Omental fat pad (tissue), 4 donors: ENCODE data around the gene ZDHHC18. TPM values are rescaled to one million over a fixed set of nuclear protein-coding genes. Genes with fewer than 3 reads are reported as not detected.
"Not testable (repeated sequence)": the region's sequence is repeated elsewhere in the genome, so short reads cannot be mapped to it uniquely, and the experiment has no call there.

Experiments used
- ATAC-seq: fragments of 150-250 bp; one replicate; pipeline ENCODE4 v1.9.1; 2016; ENCODE audit warnings: mild to moderate bottlenecking, moderate library complexity; ENCODE audit not compliant: low FRiP score
- DNase-seq: peaks from one replicate; pipeline ENCODE4 v3.0.0-alpha.2; 2019; ENCODE audit warnings: low spot score
- total RNA-seq, 4 donors: library from RNA; depleted of rRNA; stranded (reverse); fragments of >200 nt; gene quantifications; one replicate each; pipeline ENCODE4 v1.1.0, GENCODE V29; 2016
- TF ChIP-seq, protein P1 (sequence below), 3 donors: fragments of 450-650 bp; IDR thresholded peaks; one replicate each; pipeline ENCODE4 v1.5.1; 2016 to 2017; ENCODE audit warnings: antibody characterized with exemption in 3 of 3, mild to moderate bottlenecking in 3 of 3, moderate library complexity in 2 of 3

ZDHHC18 gene
- total RNA-seq, 4 donors from 2014 or later, result 27.4 to 81.1 (median 33.5) TPM

DNA sequence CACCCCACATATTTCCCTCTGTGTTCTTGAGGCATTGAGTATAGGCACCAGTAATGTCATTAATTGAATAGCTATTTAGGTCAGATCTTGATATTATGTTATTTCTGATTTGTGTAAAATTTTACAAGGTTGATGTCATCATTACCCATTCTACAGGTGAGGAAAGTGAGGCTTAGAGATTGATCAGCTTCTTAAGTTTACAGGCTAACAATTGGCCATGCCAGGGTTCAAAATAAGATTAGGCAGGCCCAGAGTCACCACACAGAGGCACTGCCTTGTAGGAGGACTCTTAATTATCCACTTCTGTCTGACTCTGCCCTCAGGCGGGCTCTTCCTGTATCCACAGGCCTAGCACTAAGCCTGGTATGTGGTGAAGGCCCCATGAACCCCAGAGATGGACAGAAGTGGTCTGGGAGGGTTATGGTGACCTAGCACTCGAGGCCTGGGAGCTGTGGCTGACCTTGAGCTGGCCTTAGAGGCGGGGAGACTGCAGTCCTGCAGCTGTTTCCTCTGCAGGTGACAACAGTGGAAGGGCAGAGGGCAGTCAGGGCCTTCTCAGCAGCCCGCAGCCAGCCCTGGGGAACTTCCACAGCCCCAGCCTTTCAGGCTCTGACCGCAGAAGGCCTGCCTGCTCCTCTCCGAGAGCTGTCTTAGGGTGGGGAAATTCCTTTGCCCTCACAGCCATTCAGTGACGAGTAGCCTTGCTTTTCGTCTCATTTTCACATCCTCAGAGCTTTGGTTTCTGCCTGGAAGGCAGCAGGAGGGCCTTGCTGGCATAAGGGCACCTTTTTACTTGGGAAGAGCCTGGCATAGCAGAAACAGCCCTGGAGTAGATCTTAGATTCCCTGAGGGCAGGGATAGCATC lies 12.2 kb downstream of the ZDHHC18 start:
- TF ChIP-seq, protein P1, sequence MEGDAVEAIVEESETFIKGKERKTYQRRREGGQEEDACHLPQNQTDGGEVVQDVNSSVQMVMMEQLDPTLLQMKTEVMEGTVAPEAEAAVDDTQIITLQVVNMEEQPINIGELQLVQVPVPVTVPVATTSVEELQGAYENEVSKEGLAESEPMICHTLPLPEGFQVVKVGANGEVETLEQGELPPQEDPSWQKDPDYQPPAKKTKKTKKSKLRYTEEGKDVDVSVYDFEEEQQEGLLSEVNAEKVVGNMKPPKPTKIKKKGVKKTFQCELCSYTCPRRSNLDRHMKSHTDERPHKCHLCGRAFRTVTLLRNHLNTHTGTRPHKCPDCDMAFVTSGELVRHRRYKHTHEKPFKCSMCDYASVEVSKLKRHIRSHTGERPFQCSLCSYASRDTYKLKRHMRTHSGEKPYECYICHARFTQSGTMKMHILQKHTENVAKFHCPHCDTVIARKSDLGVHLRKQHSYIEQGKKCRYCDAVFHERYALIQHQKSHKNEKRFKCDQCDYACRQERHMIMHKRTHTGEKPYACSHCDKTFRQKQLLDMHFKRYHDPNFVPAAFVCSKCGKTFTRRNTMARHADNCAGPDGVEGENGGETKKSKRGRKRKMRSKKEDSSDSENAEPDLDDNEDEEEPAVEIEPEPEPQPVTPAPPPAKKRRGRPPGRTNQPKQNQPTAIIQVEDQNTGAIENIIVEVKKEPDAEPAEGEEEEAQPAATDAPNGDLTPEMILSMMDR (IDR thresholded peaks at IDR 0.05), result no peak
- ATAC-seq (no peak), DNase-seq (no peak)

DNA sequence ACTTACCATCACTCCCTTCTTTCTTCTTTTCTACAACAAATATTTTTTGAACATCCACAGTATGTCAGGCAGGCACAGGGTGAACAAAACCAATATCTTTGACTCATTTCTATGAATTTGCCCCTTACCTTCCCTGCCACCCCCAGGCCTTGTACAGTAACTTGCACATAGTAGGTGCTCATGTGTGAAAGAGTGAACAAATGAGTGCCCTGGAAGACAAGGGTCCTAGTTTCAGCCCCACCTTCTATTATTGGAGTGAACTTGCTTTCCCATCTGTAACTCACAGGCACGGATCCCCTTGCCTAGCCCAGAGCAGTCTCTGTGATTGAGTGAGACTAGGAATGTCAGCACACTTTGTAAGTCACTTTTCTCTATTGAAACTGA lies 12.8 kb downstream of the ZDHHC18 start:
- ATAC-seq (no peak), DNase-seq (no peak)
- TF ChIP-seq, protein P1 (IDR thresholded peaks at IDR 0.05), result no peak

DNA sequence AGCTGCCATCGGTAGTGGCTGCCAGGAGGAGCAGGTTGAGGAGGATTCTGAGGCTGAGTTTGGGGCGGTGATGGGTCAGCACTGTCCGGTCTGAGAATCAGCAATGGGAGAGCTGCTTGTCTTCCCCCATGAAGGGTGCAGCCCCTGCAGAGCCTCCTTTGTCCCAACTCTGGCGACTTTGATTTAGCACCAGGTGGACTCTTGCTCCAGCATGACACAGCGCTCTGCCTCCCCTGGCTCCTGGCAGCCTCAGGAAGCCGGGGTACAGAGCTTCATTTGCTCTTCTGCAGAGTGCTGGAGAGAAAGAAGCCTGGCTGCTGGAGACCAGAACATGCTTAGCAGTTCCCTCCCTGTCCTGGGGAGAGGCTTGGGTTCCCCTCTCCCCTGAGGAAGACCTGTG lies 13.3 kb downstream of the ZDHHC18 start:
- ATAC-seq, result no peak
- no peak for DNase-seq
- TF ChIP-seq, protein P1 (IDR thresholded peaks at IDR 0.05), result no peak

DNA sequence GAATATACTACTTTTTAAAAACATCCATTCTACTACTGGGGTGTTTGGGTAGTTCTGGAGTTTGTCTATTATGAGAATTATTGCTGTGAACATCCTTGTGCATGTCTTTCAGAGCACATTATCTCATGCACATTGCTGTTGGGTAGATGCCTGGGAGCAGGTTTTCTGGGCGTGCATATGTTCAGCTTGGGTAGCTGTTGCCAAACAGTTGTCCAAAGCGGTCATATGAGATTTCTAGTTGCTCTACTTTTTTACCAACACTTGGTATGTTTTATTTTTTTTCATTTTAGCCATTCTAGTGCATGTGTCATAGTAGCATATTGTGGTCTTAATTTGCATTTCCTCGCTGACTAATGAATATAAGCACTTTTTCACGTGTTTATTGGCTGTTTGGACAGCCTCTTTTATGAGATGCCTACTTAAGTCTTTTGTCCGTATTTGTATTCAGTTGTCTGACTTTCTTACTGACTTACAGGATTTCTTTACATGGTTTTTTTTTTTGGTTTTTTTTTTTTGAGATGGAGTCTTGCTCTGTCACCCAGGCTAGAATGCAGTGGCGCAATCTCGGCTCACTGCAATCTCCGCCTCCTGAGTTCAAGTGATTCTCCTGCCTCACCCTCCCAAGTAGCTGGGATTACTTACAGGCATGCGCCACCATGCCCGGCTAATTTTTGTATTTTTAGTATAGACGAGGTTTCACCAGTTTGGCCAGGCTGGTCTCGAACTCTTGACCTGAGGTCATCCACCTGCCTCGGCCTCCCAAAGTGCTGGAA lies 18.1 kb downstream of the ZDHHC18 start:
- no peak for ATAC-seq

DNA sequence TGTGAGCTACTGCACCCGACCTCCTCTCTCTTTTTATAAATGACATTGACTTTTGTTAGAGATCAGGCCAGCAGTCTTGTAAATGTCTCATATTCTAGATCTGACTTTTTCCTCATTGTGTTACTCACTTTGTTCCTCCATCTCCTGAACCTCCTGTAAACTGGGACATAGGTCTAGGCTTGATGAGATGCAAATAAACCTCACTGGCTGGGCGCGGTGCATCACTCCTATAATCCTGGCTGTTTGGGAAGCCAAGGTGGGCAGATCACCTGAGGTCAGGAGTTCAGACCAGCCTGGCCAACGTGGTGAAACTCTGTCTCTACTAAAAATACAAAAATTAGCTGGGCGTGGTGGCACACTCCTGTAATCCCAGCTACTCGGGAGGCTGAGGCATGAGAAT lies 21.3 kb downstream of the ZDHHC18 start:
- not testable (repeated sequence) for DNase-seq, ATAC-seq

More for the DNA sequence above, 18.1 kb downstream of the ZDHHC18 start:
- no peak for DNase-seq
- TF ChIP-seq, protein P1 (IDR thresholded peaks at IDR 0.05), result no peak

DNA sequence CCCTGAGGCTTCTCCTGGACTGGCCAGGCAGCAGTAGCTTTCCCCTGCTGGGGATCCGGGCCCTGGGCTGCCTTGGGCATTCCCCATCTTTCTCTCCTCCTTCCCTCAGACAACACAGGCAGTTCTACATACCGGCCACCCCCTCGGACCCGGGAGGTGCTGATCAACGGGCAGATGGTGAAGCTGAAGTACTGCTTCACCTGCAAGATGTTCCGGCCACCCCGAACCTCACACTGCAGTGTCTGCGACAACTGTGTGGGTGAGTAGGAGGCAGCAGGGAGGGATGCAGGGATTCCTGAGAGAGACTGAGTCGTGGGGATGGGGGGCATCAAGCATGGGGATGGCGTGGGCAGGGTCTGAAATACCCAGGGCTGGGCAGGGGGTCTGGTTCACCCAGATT lies 22.0 kb downstream of the ZDHHC18 start:
- ATAC-seq (no peak), DNase-seq (no peak)
- TF ChIP-seq, protein P1 (IDR thresholded peaks at IDR 0.05), result no peak

DNA sequence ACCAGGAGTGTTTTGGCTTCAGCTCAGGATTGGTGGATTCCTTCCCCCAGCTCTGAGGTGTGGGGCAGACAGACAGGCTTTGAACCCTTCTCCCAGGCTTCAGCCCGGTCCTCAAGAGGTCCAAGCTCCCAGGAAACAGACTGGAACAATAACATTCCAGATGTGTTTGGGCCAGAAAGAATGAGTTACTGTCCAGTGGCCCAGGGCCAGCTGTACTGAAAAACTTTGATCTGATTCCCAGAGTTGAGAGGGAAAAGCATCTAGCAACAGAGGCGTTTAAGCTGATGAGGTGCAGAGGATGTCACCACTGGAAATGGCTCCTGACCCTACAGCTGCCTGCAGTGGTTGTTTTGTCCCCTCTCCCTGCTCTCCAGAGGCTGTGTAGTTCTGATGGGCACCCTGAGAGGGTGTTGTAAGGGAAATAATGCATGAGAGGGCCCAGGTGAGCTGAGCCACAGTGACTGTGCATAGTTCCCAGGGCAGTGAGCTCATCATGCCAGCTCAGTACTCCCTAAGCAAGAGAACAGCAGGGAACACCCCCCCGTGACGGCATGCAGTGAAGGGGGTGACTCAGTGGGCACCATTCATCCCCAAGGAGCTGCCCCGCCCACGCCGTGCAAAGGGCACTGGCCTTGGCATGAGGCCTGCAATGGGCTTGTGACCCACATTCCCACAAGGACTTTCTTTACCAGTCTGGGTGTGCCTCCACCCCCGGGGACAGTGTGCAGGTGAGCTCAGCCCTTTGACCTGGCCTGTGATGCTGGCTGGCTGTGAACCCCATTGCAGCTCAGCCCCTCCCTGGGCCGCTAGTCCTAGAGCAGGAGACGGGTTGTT lies 22.7 kb downstream of the ZDHHC18 start:
- TF ChIP-seq, protein P1 (IDR thresholded peaks at IDR 0.05), result no peak
- DNase-seq (peak; percentile 49), ATAC-seq (peak; percentile 90)
